NCI-H446 (cell line): ENCODE data around the gene BTNL3.
"Not testable (repeated sequence)": the region's sequence is repeated elsewhere in the genome, so short reads cannot be mapped to it uniquely, and the experiment has no call there.

Experiments used
- DNase-seq, 2 experiments: peaks; one replicate each; lab custom pipeline; 2025; lab: John Stamatoyannopoulos, UW

BTNL3 gene

GRCh38 chr5:181020688-181021087 is 32.0 kb downstream of the BTNL3 start:
- no peak for DNase-seq

- no peak for DNase-seq
Measured at GRCh38 chr5:181024245-181025064, 35.8 kb downstream of the BTNL3 start.

- no peak for DNase-seq
Measured at GRCh38 chr5:181027452-181028031, 38.9 kb downstream of the BTNL3 start.

- DNase-seq, result no peak
Measured at GRCh38 chr5:181028032-181028819, 39.6 kb downstream of the BTNL3 start.

GRCh38 chr5:181031716-181032115 is 43.1 kb downstream of the BTNL3 start:
- DNase-seq, result no peak

- DNase-seq, result no peak
Measured at GRCh38 chr5:181035991-181036815, 47.6 kb downstream of the BTNL3 start.

GRCh38 chr5:181036816-181037364 is 48.2 kb downstream of the BTNL3 start:
- no peak for DNase-seq

GRCh38 chr5:181037365-181037861 is 48.8 kb downstream of the BTNL3 start:
- no peak for DNase-seq

- no peak for DNase-seq
Measured at GRCh38 chr5:181039471-181039870, 50.8 kb downstream of the BTNL3 start.

GRCh38 chr5:181039931-181040630 is 51.4 kb downstream of the BTNL3 start, which contains the start of gene BTNL9:
TSS of gene BTNL9 (plus strand) at chr5:181040266. CDS start at chr5:181045490, 5,224 bp downstream.
- DNase-seq, result no peak

- no peak for DNase-seq
Measured at GRCh38 chr5:181040631-181040945, 51.9 kb downstream of the BTNL3 start.

GRCh38 chr5:181041043-181041442 is 52.4 kb downstream of the BTNL3 start:
- no peak for DNase-seq

- no peak for DNase-seq
Measured at GRCh38 chr5:181042036-181042713, 53.5 kb downstream of the BTNL3 start.

GRCh38 chr5:181042722-181043121 is 54.1 kb downstream of the BTNL3 start:
- no peak for DNase-seq

GRCh38 chr5:181043285-181044092 is 54.8 kb downstream of the BTNL3 start:
- DNase-seq, result no peak

GRCh38 chr5:181044093-181044599 is 55.5 kb downstream of the BTNL3 start:
- DNase-seq, result no peak

- no peak for DNase-seq
Measured at GRCh38 chr5:181044662-181045305, 56.1 kb downstream of the BTNL3 start.

- no peak for DNase-seq
Measured at GRCh38 chr5:181045316-181045715, 56.7 kb downstream of the BTNL3 start.

GRCh38 chr5:181045857-181046256 is 57.2 kb downstream of the BTNL3 start:
- DNase-seq, result not testable (repeated sequence)
